ENCODE measurements around the gene ZNF180. TPM values are rescaled to one million over a fixed set of nuclear protein-coding genes. Genes with fewer than 3 reads are reported as not detected.
A peak's percentile ranks its signal among the peaks of the same experiment; 100 is the strongest.

The ZNF180 gene
- total and polyA plus RNA-seq, 10 donors, result 4.1 to 25.0 (median 10.6) TPM

DNA sequence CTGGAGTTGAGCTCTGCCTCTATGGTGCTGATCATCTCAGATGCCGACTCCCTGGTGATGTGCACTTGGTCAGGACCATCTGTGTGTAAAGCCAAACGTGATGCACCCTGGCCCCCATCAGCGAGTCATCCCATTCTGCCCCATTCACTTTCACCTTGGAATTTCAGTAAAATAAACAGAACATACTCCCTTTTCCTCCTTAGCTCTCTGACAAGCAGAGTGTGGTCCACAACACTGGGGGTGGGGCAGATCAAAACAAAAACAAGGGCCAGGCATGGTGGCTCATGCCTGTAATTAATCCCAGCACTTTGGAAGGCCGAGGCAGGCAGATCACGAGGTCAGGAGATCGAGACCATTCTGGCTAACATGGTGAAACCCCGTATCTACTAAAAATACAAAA, 16.8 kb upstream of the ZNF180 start:
- Histone ChIP-seq H3K4me1 (no peaks in the 10 kb centered on the region), H3K27me3 (replicated peaks in 1 of 7) (peaks cover 0 to 17% (median 0%) of the 10 kb centered on the region in 7 donors), H3K27ac (no peak overlapping the region), H3K9me3 (peaks cover 0 to 55% (median 23%) of the 10 kb centered on the region in 8 donors), H3K36me3 (no peaks in the 10 kb centered on the region), H3K4me3 (no peak overlapping the region)
- TF ChIP-seq POLR2AphosphoS5 (IDR thresholded peaks at IDR 0.05) (no peak), POLR2A (IDR thresholded peaks at IDR 0.05) (no peak)
- TF ChIP-seq, protein P1, sequence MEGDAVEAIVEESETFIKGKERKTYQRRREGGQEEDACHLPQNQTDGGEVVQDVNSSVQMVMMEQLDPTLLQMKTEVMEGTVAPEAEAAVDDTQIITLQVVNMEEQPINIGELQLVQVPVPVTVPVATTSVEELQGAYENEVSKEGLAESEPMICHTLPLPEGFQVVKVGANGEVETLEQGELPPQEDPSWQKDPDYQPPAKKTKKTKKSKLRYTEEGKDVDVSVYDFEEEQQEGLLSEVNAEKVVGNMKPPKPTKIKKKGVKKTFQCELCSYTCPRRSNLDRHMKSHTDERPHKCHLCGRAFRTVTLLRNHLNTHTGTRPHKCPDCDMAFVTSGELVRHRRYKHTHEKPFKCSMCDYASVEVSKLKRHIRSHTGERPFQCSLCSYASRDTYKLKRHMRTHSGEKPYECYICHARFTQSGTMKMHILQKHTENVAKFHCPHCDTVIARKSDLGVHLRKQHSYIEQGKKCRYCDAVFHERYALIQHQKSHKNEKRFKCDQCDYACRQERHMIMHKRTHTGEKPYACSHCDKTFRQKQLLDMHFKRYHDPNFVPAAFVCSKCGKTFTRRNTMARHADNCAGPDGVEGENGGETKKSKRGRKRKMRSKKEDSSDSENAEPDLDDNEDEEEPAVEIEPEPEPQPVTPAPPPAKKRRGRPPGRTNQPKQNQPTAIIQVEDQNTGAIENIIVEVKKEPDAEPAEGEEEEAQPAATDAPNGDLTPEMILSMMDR (IDR thresholded peaks at IDR 0.05 in 8 of 11, conservative IDR thresholded peaks at IDR 0.05 in 3 of 11), result no peak
- intact Hi-C loops (cut with DNase I; ENCODE audit: low total_unique reads), result no loop called here
- WGBS, 5 donors, result 78 to 83% (median 78%) methylated on average over 6 to 7 of the region's 7 CpGs
- DNase-seq, result no peak

DNA sequence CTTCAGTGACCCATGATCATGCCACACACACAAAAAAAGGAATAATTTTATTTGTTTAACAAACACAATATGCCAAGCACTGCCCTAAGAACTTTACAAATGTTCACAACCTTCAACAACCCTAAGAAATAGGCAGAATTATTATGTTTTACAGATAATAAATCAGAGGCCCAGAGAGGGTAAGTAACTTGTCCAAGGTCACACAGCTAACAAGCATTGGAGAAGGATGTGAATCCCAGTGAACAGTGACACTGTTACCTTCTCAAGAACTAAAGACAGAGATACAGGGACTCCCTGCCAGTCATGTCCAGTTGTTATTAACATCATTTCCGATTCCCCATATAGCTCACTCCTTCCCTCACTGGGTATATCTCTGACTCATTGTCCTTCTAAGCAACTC, 15.6 kb upstream of the ZNF180 start:
- H3K9me3 ChIP-seq, result peaks cover 0 to 63% (median 25%) of the 10 kb centered on the region in 8 donors
- H3K36me3 ChIP-seq, result no peaks in the 10 kb centered on the region
- DNase-seq, result no peak
- intact Hi-C loops (cut with DNase I; ENCODE audit: low total_unique reads), result no loop called here
- 89 to 100% (median 92%) methylated on average over 1 of the region's 1 CpG for WGBS, 5 donors
- no peaks in the 10 kb centered on the region for H3K4me1 ChIP-seq
- H3K27me3 ChIP-seq (replicated peaks in 1 of 7), result peaks cover 0 to 21% (median 0%) of the 10 kb centered on the region in 7 donors
- TF ChIP-seq, protein P1 (IDR thresholded peaks at IDR 0.05 in 8 of 11, conservative IDR thresholded peaks at IDR 0.05 in 3 of 11), result no peak
- TF ChIP-seq POLR2A (IDR thresholded peaks at IDR 0.05) (no peak), POLR2AphosphoS5 (IDR thresholded peaks at IDR 0.05) (no peak)
- H3K4me3 ChIP-seq, result no peak overlapping the region
- H3K27ac ChIP-seq, result no peak overlapping the region

DNA sequence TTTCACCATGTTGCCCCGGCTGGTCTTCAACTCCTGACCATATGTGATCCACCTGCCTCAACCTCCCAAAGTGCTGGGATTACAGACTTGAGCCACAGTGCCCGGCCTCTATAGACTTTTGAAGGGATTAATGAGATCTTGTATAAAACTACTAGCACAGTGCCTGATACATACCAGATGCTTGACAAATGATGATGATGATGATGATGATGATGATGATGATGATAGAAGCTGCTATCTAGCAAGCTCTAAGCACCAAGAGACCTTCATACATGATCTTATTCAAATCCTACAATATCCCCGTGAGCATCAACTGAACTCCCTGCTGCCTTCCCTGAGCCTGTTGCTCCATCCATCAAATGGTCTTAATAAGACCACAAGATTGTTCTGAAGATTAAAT, 14.7 kb upstream of the ZNF180 start:
- H3K27me3 ChIP-seq (replicated peaks in 1 of 7), result peaks cover 0 to 24% (median 0%) of the 10 kb centered on the region in 7 donors
- intact Hi-C loops (cut with DNase I; ENCODE audit: low total_unique reads), result no loop called here
- no peak overlapping the region for H3K4me3 ChIP-seq
- H3K27ac ChIP-seq, result no peak overlapping the region
- WGBS, 5 donors, result 78 to 89% (median 84%) methylated on average over 3 of the region's 3 CpGs
- DNase-seq, result no peak
- no peaks in the 10 kb centered on the region for H3K36me3 ChIP-seq
- TF ChIP-seq, protein P1 (IDR thresholded peaks at IDR 0.05 in 8 of 11, conservative IDR thresholded peaks at IDR 0.05 in 3 of 11), result no peak
- TF ChIP-seq POLR2A (IDR thresholded peaks at IDR 0.05), result no peak
- no peak for TF ChIP-seq POLR2AphosphoS5 (IDR thresholded peaks at IDR 0.05)
- H3K4me1 ChIP-seq, result no peaks in the 10 kb centered on the region
- peaks cover 0 to 59% (median 24%) of the 10 kb centered on the region in 8 donors for H3K9me3 ChIP-seq

DNA sequence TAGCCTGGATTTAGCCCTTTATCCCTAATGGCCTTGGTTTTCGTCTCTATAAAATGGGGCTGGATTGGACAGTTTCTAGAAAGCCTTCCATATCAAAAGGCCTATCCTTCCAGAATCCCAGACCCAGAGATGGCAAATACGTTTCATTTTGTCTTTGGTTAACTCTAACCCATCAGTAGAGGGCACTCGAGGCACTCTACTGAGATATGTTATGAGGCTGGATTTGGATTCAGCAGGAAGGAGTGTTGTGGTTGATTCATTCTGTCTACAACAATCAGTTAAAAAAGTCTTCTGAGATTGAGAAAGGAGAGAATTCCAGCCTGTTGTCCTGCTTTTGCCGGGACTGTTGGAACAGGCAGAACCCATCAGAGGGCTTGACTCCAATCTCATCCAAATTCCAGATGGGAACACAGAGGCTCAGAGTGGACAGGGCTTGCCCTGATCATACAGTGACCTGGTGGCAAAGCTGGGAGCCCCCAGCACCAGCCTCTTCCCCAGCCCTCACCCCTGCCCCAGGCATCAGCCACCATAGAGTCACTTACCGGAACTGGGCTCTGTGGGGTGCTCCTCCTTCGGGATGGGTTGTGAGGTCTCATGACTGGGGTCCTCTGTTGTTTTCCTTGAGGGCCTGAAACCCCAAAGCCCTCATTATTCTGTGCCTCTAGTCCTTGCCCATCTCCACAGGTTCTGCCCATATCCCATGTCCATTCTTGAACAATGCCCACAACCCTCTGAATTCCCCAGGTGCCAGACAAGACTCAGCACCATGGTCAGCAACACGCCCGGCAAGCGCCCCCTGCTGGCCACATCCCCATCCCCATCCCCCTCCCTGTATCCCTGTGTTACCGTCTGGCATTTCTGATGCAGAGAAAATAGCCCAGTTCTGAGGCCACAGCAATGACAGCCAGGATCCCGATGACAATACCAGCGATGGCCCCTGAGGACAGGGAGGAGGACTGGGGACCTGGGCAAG, 12.3 kb upstream of the ZNF180 start:
- intact Hi-C loops (cut with DNase I; ENCODE audit: low total_unique reads), result no loop called here
- H3K4me1 ChIP-seq, result no peaks in the 10 kb centered on the region
- peaks cover 0 to 35% (median 0%) of the 10 kb centered on the region in 7 donors for H3K27me3 ChIP-seq (replicated peaks in 1 of 7)
- peaks cover 0 to 62% (median 16%) of the 10 kb centered on the region in 8 donors for H3K9me3 ChIP-seq
- no peak overlapping the region for H3K27ac ChIP-seq
- WGBS, 5 donors, result 31 to 36% (median 33%) methylated on average over 12 of the region's 12 CpGs
- H3K36me3 ChIP-seq, result no peaks in the 10 kb centered on the region
- DNase-seq, result no peak
- TF ChIP-seq, protein P1 (IDR thresholded peaks at IDR 0.05 in 8 of 11, conservative IDR thresholded peaks at IDR 0.05 in 3 of 11), result peak in 3 of 11 experiments; percentile 10 to 39 (median 26)
- TF ChIP-seq POLR2AphosphoS5 (IDR thresholded peaks at IDR 0.05), result no peak
- no peak overlapping the region for H3K4me3 ChIP-seq

Data from spleen (tissue), 11 donors.